DMS53 treated with DMSO at 0.1 percent for 48 hours (cell line): ENCODE data around the gene PKNOX2.

ENCODE experiments used
- DNase-seq: peaks from one replicate; lab custom pipeline; 2025; ENCODE audit not compliant: unreplicated experiment; lab: John Stamatoyannopoulos, UW

PKNOX2 gene

GRCh38 chr11:125401235-125401634, 236.7 kb downstream of the PKNOX2 start:
- no peak for DNase-seq

GRCh38 chr11:125401746-125402145, 237.2 kb downstream of the PKNOX2 start:
- DNase-seq = no peak

DNA sequence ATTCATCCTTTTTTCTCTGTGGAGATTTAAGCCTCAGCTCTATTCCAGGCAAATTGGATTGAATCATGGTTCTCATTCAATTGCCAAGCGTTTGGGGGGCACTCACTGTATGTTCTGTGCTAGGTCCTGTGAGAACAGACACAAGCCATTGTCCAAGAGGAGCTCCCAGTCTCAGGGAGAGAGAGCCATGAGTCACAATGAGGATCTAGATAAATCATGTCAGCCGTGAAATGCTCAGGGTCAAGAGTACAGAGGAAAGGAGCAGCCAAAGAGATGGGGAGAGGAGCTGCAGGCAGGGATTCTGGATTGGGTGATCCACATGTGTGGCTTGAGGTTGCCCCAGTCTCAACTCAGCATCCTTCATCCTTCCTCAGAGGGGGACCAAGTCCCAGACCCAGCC, 237.9 kb downstream of the PKNOX2 start:
- no peak for DNase-seq

DNA sequence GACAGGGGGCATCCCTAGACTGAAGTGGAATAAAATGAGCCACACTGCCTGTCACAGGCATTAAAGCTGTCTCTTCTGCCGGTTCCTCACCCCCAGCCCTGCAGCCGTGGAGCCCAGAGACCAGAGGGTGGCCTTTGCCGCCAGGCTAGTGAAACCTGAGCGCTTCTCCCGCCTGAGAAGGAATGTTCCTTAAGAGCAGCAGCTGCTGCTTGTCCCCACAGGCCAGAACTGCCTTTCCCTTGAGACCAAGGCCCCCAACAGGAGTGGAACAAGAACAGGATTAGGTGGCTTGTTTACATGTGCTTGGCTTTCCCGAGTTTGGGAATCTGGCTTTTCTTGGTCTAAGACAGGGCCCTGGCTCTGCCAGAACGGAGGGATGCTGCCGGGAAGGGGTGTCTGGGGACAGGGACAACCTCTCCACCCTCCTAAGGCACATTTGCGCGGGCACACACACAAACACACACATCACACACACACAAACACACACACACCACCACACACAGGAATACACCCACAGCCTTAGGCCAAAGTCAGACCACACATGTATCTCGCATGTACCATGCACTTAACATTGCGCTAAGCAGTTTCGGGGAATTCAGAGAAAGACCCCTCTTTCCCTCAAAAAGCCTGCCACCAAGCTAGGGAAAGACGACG, 239.7 kb downstream of the PKNOX2 start:
- no peak for DNase-seq

- no peak for DNase-seq
These were observed 240.6 kb downstream of the PKNOX2 start for GRCh38 chr11:125404811-125405790.

DNA sequence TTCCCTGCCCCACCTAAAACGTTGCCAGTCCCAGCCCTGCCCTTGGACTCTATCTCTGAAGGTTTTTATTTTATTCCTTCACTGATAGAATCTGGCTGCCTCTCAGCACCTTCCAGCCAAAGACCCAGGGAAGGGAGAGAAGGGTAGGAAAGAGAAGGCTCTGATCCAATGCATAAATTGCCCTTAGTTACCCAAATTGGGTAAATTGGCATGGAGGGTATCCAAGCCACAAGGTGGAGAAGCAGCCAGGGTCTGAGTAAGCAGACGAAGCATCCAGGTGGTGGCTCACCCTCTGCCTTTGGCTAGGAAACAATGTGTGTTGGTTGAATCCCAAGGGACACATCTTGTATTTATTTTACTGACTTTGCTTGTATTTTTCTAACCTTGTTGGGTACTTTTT, 242.5 kb downstream of the PKNOX2 start:
- DNase-seq = no peak

GRCh38 chr11:125408311-125408711, 243.8 kb downstream of the PKNOX2 start:
- DNase-seq = no peak

- no peak for DNase-seq
These were observed 245.5 kb downstream of the PKNOX2 start for GRCh38 chr11:125410091-125410490.

DNA sequence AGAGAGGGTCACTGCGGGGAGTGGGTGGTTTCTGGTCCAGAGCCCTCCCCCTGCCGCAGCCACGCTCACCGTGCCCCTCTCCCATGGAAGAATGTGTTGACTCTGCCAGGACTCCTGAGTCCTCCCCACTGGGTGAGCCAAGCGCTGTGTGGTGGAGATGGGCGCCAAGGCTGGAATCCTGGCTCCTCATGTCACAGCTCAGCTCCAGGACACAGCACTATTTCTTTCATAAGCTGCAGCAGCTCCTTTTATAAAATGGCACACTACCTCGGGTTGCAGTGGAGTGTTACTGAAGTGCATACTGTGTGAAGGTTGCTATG, 247.6 kb downstream of the PKNOX2 start:
- DNase-seq = no peak

- no peak for DNase-seq
These were observed 248.0 kb downstream of the PKNOX2 start for GRCh38 chr11:125412509-125412908.

GRCh38 chr11:125413226-125413625, 248.7 kb downstream of the PKNOX2 start:
- no peak for DNase-seq

- DNase-seq = no peak
These were observed 249.6 kb downstream of the PKNOX2 start for GRCh38 chr11:125414121-125414520.

GRCh38 chr11:125416981-125417935, 252.7 kb downstream of the PKNOX2 start:
- no peak for DNase-seq

DNA sequence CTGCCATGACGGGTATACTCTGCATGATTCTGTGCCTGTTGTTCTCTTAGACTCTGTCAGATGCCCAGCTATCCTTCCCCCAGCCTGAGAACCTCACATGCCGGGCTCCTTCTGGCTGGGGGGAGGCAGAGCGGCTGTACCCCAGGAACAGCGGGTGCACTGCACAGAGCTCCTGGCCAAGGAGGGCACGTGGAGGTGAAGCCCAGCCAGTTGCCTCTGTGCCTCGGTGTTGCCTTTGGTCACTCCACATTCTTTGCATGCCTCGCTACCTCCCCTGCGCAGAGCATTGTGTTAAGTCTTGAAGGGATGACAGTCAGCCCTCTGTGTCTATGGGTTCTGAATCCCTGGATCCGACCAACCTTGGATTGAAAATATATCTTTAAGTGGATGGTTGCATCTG, 253.8 kb downstream of the PKNOX2 start:
- DNase-seq = no peak

- DNase-seq = no peak
These were observed 258.1 kb downstream of the PKNOX2 start for GRCh38 chr11:125422681-125423080.

- peak; percentile 34 for DNase-seq
These were observed 258.8 kb downstream of the PKNOX2 start for GRCh38 chr11:125423247-125423849.

- DNase-seq = no peak
These were observed 261.1 kb downstream of the PKNOX2 start for GRCh38 chr11:125425601-125426000.

DNA sequence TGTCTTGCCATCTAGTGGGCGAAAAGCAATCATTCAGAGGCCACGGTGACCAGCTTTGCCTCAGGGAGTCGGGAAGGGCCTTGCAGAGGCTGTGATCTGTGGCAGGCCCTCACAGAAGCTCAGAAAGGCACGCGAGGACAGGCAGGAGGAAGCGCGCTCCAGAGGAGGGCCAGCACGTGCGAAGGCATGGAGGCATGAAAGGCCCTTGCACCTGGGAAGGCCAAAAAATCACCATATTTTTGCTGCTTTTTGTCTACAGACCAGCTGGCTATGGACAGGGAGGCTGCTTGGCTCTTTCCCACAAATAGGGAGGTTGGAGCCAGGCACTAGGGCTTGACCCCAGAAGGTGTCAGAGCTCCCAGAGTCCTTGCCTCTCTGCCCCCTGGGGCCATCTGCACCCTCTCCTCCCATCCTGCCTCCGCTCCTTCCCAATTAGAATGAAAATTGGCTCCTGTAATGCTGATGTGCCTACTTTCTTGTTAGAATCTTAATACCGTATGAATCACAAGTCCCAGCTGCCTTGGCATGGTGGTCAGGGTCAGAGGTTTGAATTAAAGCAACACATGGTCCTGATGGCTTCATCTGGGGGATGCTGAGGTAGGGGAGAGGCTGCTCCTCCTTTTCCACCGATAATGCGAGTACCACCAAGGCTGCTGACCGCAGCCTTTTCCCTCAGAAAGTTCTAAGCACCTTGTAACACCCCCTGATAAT, 262.4 kb downstream of the PKNOX2 start:
- DNase-seq = no peak

DNA sequence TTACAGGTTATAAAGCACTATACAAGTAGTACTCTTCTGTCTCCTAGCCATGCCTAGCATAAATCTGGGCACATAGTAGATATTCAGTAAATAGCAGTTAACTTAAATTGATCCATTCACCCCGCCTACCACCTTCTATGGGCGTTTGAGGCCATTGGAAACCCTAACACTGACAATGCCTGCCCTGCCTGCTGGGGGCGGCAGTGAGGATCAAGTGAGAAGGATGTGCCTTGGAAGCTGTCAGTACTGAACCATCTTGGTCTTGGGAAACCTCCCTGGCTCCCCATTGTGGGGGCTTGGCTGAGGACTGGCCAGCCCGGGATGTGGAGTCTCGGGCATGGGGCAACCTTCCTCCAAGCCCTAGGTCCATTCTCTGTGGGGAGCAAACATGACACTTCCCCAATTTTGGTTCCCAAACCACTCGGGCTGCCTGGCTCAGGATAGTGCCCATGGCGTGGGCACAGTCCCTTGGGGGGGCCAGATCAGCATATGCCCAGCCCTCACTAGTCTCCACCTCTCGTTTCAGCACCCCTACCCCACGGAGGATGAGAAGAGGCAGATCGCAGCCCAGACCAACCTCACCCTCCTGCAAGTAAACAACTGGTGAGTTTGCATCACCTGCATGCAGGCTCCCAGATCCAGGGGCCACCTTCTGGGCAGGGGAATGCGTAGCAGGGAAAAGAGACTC, 264.1 kb downstream of the PKNOX2 start:
- DNase-seq = peak; percentile 12
